Measurements from ENCODE around the gene PLEKHM3. TPM values are rescaled to one million over a fixed set of nuclear protein-coding genes. Genes with fewer than 3 reads are reported as not detected.

The PLEKHM3 gene
- total and polyA plus RNA-seq, 2 of the 4 experiments (the other 2 are of a cell fraction), result 2.4 to 11.3 TPM

- no peak for DNase-seq
- ChIA-PET POLR2A (ENCODE audit: unreplicated experiment) (no interaction called here), CTCF (interaction anchor here (0.6 kb wide), 1 partner anchor 180 kb away, joined by 4 read pairs; no protein-coding TSS in a partner anchor)
- no TSS peak for BruUV-seq (replicated peaks)
- H3K56ac ChIP-seq (ENCODE audit: extremely low read depth, insufficient read depth, low read length), result no peak overlapping the region
- no peak overlapping the region for H2BK15ac ChIP-seq (ENCODE audit: low read depth, low read length)
- H3K79me1 ChIP-seq (ENCODE audit: low read depth in 1 of 2, low read length in 2 of 2), result no peaks in the 10 kb centered on the region
- no peaks in the 10 kb centered on the region for H3K36me3 ChIP-seq (ENCODE audit: control insufficient read depth, insufficient read depth, low read length)
- H3K9ac ChIP-seq (ENCODE audit: low read depth, low read length), result no peak overlapping the region
- peaks cover 4% of the 10 kb centered on the region; the same call in 1 of the 2 replicates for H3K9me1 ChIP-seq (ENCODE audit: insufficient read depth, low read length)
- no peak for ATAC-seq (ENCODE audit: low read depth)
- H2BK5ac ChIP-seq (ENCODE audit: low read depth, low read length, poor library complexity, severe bottlenecking), result no peak overlapping the region
- no peaks in the 10 kb centered on the region for H4K20me1 ChIP-seq (ENCODE audit: insufficient read depth, low read length)
- in situ Hi-C loops (cut with MboI; ENCODE audit: low sequenced_read_pairs) (loop anchor here (10.0 kb wide), 1 partner anchor 293 kb away; no protein-coding TSS in a partner anchor), dilution Hi-C loops (cut with HindIII; ENCODE audit: low sequenced_read_pairs, unreplicated experiment) (no loop called here), intact Hi-C loops (cut with micrococcal nuclease) (no loop called here)
- no peaks in the 10 kb centered on the region for H3K9me3 ChIP-seq (ENCODE audit: control insufficient read depth, insufficient read depth, low read length)
- TF ChIP-seq, protein P1, sequence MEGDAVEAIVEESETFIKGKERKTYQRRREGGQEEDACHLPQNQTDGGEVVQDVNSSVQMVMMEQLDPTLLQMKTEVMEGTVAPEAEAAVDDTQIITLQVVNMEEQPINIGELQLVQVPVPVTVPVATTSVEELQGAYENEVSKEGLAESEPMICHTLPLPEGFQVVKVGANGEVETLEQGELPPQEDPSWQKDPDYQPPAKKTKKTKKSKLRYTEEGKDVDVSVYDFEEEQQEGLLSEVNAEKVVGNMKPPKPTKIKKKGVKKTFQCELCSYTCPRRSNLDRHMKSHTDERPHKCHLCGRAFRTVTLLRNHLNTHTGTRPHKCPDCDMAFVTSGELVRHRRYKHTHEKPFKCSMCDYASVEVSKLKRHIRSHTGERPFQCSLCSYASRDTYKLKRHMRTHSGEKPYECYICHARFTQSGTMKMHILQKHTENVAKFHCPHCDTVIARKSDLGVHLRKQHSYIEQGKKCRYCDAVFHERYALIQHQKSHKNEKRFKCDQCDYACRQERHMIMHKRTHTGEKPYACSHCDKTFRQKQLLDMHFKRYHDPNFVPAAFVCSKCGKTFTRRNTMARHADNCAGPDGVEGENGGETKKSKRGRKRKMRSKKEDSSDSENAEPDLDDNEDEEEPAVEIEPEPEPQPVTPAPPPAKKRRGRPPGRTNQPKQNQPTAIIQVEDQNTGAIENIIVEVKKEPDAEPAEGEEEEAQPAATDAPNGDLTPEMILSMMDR (conservative IDR thresholded peaks at IDR 0.05; ENCODE audit: low read depth, low read length), result no peak
- TF ChIP-seq USF2 (IDR thresholded peaks at IDR 0.05; ENCODE audit: low read depth, low read length), result no peak
- no peak for TF ChIP-seq ELK1 (IDR thresholded peaks at IDR 0.05; ENCODE audit: borderline replicate concordance, low read depth, low read length)
- no peak for TF ChIP-seq RFX5 (IDR thresholded peaks at IDR 0.05; ENCODE audit: low read depth, low read length)
- no peak overlapping the region for H4K5ac ChIP-seq (ENCODE audit: low read depth, low read length)
- H2AK5ac ChIP-seq (ENCODE audit: low read depth, low read length), result no peak overlapping the region
- H3K27me3 ChIP-seq (ENCODE audit: control insufficient read depth, insufficient read depth, low read length), result no peaks in the 10 kb centered on the region
- no peak overlapping the region for H3K4me2 ChIP-seq (ENCODE audit: low read depth, low read length)
- H3K4me1 ChIP-seq (ENCODE audit: control insufficient read depth, insufficient read depth, low read length), result peaks cover 7% of the 10 kb centered on the region
- no peak overlapping the region for H2AK9ac ChIP-seq (replicated peaks; ENCODE audit: low read depth, low read length, poor library complexity)
- no peak overlapping the region for H3K23ac ChIP-seq (ENCODE audit: low read depth, low read length)
- H3K14ac ChIP-seq (replicated peaks; ENCODE audit: low read depth, low read length), result no peak overlapping the region
- H3K4me3 ChIP-seq (ENCODE audit: insufficient read depth, low read depth, low read length), result no peak overlapping the region
- H3K4ac ChIP-seq (ENCODE audit: low read depth, low read length), result no peak overlapping the region
- no peak overlapping the region for H3K27ac ChIP-seq (ENCODE audit: insufficient read depth, low read length)
- WGBS, 2 experiments (ENCODE audit: extremely low coverage in 2 of 2, insufficient read length in 1 of 2), result 86% methylated on average over 1 of the region's 4 CpGs; no CpG with 5 or more reads in 1 of the 2 experiments
- H4K91ac ChIP-seq (ENCODE audit: insufficient read depth, low read depth, low read length), result no peak overlapping the region
- no peak overlapping the region for H4K8ac ChIP-seq (ENCODE audit: low read depth in 2 of 2, low read length in 2 of 2)
- no peak overlapping the region for H2AFZ ChIP-seq (replicated peaks; ENCODE audit: low read length, poor library complexity)
- H2BK120ac ChIP-seq (ENCODE audit: low read depth, low read length), result no peak overlapping the region
- no peak overlapping the region for H3K18ac ChIP-seq (ENCODE audit: low read depth, low read length)
- no peak overlapping the region for H2BK20ac ChIP-seq (ENCODE audit: low read depth, low read length)
Observed at GRCh38 chr2:208037564-208038487, 12.5 kb upstream of the PLEKHM3 start.

Measured in IMR-90 (cell line).